B cell (primary cell): Measurements from ENCODE around the gene PAQR7. TPM values are rescaled to one million over a fixed set of nuclear protein-coding genes. Genes with fewer than 3 reads are reported as not detected.

Experiments used
- ATAC-seq: fragments of 200-7000 bp; cut with Tn5 transposase; one replicate; pipeline ENCODE4 v1.10.0; 2021; ENCODE audit warnings: low read depth, mild to moderate bottlenecking, moderate number of reproducible peaks, moderate library complexity
- CTCF ChIA-PET: fragments of 350-600 bp; sonication (Branson Sonifier 250); formaldehyde crosslinking; loops from one replicate; lab custom pipeline; 2021; ENCODE audit warnings: antibody characterized with exemption, inconsistent platforms; lab: Charles Lee
- POLR2A ChIA-PET: fragments of 350-600 bp; sonication (Branson Sonifier 250); formaldehyde crosslinking; loops from one replicate; lab custom pipeline; 2021; ENCODE audit warnings: antibody characterized with exemption; lab: Charles Lee
- DNase-seq: peaks from one replicate; pipeline ENCODE4 v3.0.0; 2013
- H2AFZ ChIP-seq: 2 replicates; pipeline ENCODE4 v1.6.1; 2012; ENCODE audit warnings: mild to moderate bottlenecking, low read depth, low read length; ENCODE audit not compliant: insufficient read depth, poor library complexity, severe bottlenecking
- H3K27ac ChIP-seq, 2 donors: 1 replicate in 1 of 2; 2 replicates in 1 of 2; pipeline ENCODE4 v1.5.1; 2012 to 2013; ENCODE audit warnings: low read length in 2 of 2, mild to moderate bottlenecking in 2 of 2, moderate library complexity in 1 of 2
- H3K27me3 ChIP-seq, 4 experiments: fragments of 200-600 bp in 1 of 4; sonication (generic) in 1 of 4; replicated peaks in 1 of 4; 1 replicate in 2 of 4; 2 replicates in 2 of 4; pipeline versions ENCODE4 v1.6.1 to v1.7.0; 2013 to 2016; ENCODE audit warnings: low read length in 3 of 4, mild to moderate bottlenecking in 2 of 4, mixed read lengths in 1 of 4, moderate library complexity in 1 of 4; ENCODE audit not compliant: insufficient read depth in 4 of 4, control insufficient read depth in 3 of 4; ENCODE audit errors: control extremely low read depth in 1 of 4
- H3K36me3 ChIP-seq, 2 experiments: replicated peaks in 1 of 2; 1 replicate in 1 of 2; 2 replicates in 1 of 2; pipeline versions ENCODE4 v1.6.1 to v1.7.1; 2013; ENCODE audit warnings: low read length in 1 of 2; ENCODE audit not compliant: insufficient read depth in 2 of 2, control insufficient read depth in 1 of 2; ENCODE audit errors: control extremely low read depth in 1 of 2, extremely low read depth in 1 of 2
- H3K4me1 ChIP-seq, 2 donors: fragments of 200-600 bp in 1 of 2; sonication (generic) in 1 of 2; 1 replicate in 1 of 2; 2 replicates in 1 of 2; pipeline versions ENCODE4 v1.5.1 to v1.6.1; 2013 to 2017; ENCODE audit warnings: low read length in 2 of 2; ENCODE audit not compliant: control insufficient read depth in 2 of 2, insufficient read depth in 2 of 2
- H3K4me2 ChIP-seq: replicated peaks from 2 replicates; pipeline ENCODE3; 2012; ENCODE audit warnings: mild to moderate bottlenecking, low read depth, low read length; ENCODE audit not compliant: poor library complexity, severe bottlenecking
- H3K4me3 ChIP-seq, 5 experiments: fragments of 200-600 bp in 1 of 5; sonication (generic) in 1 of 5; 1 replicate in 3 of 5; 2 replicates in 2 of 5; pipeline versions ENCODE4 v1.5.1 to v1.7.0; 2011 to 2016; ENCODE audit warnings: low read length in 4 of 5, mild to moderate bottlenecking in 4 of 5, low read depth in 2 of 5, control low read depth in 1 of 5, moderate library complexity in 1 of 5; ENCODE audit not compliant: insufficient read depth in 1 of 5; ENCODE audit errors: control extremely low read depth in 1 of 5, extremely low read depth in 1 of 5
- H3K79me2 ChIP-seq: fragments of 200-600 bp; sonication (generic); one replicate; pipeline ENCODE4 v1.6.0; 2016; ENCODE audit warnings: low read length; ENCODE audit not compliant: control insufficient read depth, insufficient read depth
- H3K9ac ChIP-seq: fragments of 200-600 bp; sonication (generic); 2 replicates; pipeline ENCODE4 v1.6.1; 2017; ENCODE audit warnings: mild to moderate bottlenecking, low read length, moderate library complexity
- H3K9me3 ChIP-seq, 3 donors: one replicate each; pipeline versions ENCODE4 v1.6.1 to v1.7.1; 2013; ENCODE audit warnings: low read length in 2 of 3; ENCODE audit not compliant: control insufficient read depth in 2 of 3, insufficient read depth in 1 of 3; ENCODE audit errors: control extremely low read depth in 1 of 3
- H4K20me1 ChIP-seq: 2 replicates; pipeline ENCODE4 v1.6.0; 2012; ENCODE audit warnings: mild to moderate bottlenecking, low read length; ENCODE audit not compliant: insufficient read depth, control insufficient read depth, poor library complexity, severe bottlenecking
- H3K27ac Mint-ChIP-seq: one replicate; pipeline ENCODE4 v1.8.0; 2021; ENCODE audit warnings: mixed read lengths
- H3K27me3 Mint-ChIP-seq: one replicate; pipeline ENCODE4 v1.8.0; 2021; ENCODE audit warnings: mixed read lengths
- H3K4me1 Mint-ChIP-seq: one replicate; pipeline ENCODE4 v1.8.0; 2021; ENCODE audit warnings: mixed read lengths
- H3K4me3 Mint-ChIP-seq: one replicate; pipeline ENCODE4 v1.8.0; 2021; ENCODE audit warnings: mixed read lengths
- H3K9me3 Mint-ChIP-seq: one replicate; pipeline ENCODE4 v1.8.0; 2022; ENCODE audit warnings: mixed read lengths; ENCODE audit not compliant: insufficient read depth
- EZH2 ChIP-seq: IDR thresholded peaks from 2 replicates; pipeline ENCODE4 v1.6.1; 2012; ENCODE audit warnings: borderline replicate concordance, low read depth, mild to moderate bottlenecking, moderate library complexity, low read length; ENCODE audit not compliant: insufficient read depth, poor library complexity, severe bottlenecking
- WGBS: methylation state at CpG from one replicate; pipeline ENCODE4 v1.1.5; 2013; ENCODE audit warnings: missing lambda C conversion rate; ENCODE audit not compliant: insufficient coverage; 5-methylcytosine and 5-hydroxymethylcytosine counted together
- intact Hi-C: fragments of 100-400 bp; cut with micrococcal nuclease; formaldehyde crosslinking; loops from one replicate; pipeline ENCODE4 v1.10.0; 2022
- polyA plus RNA-seq: library from polyadenylated mRNA; depleted of rRNA; stranded (reverse); fragments of >200 nt; gene quantifications from 2 replicates; pipeline ENCODE4 v1.2.3, GENCODE V29; 2012
- total RNA-seq, 2 donors: library from RNA; stranded (reverse); fragments of 120-200 nt in 1 of 2; gene quantifications; 1 replicate in 1 of 2; 2 replicates in 1 of 2; pipeline versions ENCODE4 v1.2.3 to v1.2.4, GENCODE V29; 2013 to 2022
- TF ChIP-seq, protein P1 (sequence below): fragments of 200-600 bp; IDR thresholded peaks from one replicate; pipeline ENCODE4 v1.8.0; 2022; ENCODE audit warnings: antibody characterized with exemption, mild to moderate bottlenecking

Gene PAQR7
- total and polyA plus RNA-seq, 2 donors (not counting 1 experiment from before 2014, with no cell fraction given): 4.2 to 5.5 TPM

DNA sequence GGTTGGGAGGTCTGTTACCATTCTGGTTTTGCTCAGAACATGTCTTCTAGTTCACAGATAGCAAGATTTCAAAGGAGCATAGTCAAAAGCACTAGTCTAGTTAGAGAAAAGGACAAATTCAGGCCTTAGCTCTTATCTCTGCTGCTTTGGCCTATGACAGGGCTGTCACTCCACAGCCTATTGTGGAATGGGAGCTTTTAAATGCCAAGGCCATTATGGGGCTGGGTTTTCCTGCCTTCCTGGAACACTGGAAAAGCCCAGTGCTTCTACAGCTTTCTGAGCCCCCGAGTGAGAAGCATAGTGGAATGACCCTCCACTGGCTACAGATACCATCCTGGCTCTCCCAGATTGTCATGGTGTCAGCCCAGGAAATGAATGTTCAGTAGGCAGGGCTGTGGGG lies 46.5 kb downstream of the PAQR7 start:
- no peak overlapping the region for H3K27ac ChIP-seq
- no peaks in the 10 kb centered on the region for H4K20me1 ChIP-seq
- no peak overlapping the region for H3K4me2 ChIP-seq
- WGBS: 80% methylated on average over 1 of the region's 1 CpG
- DNase-seq (no peak), ATAC-seq (no peak)
- Mint-ChIP-seq H3K4me3 (no peak overlapping the region), H3K27me3 (no peaks in the 10 kb centered on the region), H3K27ac (no peak overlapping the region), H3K4me1 (no peaks in the 10 kb centered on the region), H3K9me3 (no peaks in the 10 kb centered on the region)
- no peak overlapping the region for H3K9ac ChIP-seq
- H3K4me3 ChIP-seq: no peak overlapping the region
- TF ChIP-seq EZH2: no peak
- TF ChIP-seq, protein P1, sequence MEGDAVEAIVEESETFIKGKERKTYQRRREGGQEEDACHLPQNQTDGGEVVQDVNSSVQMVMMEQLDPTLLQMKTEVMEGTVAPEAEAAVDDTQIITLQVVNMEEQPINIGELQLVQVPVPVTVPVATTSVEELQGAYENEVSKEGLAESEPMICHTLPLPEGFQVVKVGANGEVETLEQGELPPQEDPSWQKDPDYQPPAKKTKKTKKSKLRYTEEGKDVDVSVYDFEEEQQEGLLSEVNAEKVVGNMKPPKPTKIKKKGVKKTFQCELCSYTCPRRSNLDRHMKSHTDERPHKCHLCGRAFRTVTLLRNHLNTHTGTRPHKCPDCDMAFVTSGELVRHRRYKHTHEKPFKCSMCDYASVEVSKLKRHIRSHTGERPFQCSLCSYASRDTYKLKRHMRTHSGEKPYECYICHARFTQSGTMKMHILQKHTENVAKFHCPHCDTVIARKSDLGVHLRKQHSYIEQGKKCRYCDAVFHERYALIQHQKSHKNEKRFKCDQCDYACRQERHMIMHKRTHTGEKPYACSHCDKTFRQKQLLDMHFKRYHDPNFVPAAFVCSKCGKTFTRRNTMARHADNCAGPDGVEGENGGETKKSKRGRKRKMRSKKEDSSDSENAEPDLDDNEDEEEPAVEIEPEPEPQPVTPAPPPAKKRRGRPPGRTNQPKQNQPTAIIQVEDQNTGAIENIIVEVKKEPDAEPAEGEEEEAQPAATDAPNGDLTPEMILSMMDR: no peak
- H3K79me2 ChIP-seq: peaks cover 6% of the 10 kb centered on the region
- ChIA-PET POLR2A (no interaction called here), CTCF (no interaction called here)
- no peaks in the 10 kb centered on the region for H3K4me1 ChIP-seq
- peaks cover 13 to 71% of the 10 kb centered on the region in 2 experiments for H3K36me3 ChIP-seq
- no peaks in the 10 kb centered on the region for H3K27me3 ChIP-seq
- H3K9me3 ChIP-seq: no peaks in the 10 kb centered on the region
- H2AFZ ChIP-seq: no peak overlapping the region
- intact Hi-C loops: no loop called here

DNA sequence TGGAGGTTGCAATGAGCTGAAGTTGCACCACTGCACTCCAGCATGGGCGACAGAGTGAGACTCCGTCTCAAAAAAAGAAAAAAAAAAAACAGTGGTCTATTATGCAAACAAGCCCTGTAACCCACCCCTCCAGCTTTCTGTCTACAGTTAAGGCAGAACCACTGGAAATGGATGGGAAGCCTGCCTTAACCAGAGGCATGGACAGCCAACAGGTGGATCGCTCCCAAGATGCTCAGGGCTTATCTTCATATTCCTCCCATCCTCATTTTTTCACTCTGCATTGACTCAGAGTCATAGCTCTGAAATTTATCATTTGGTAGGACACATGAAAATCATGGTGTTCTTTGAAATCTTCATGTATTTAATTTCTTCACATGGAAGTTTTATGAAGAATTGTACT lies 47.0 kb downstream of the PAQR7 start:
- Histone ChIP-seq H2AFZ (no peak overlapping the region), H3K36me3 (peaks cover 13 to 70% of the 10 kb centered on the region in 2 experiments), H3K4me3 (no peak overlapping the region), H4K20me1 (peaks cover 2% of the 10 kb centered on the region), H3K4me1 (no peaks in the 10 kb centered on the region), H3K4me2 (no peak overlapping the region), H3K27ac (no peak overlapping the region), H3K27me3 (no peaks in the 10 kb centered on the region), H3K79me2 (peaks cover 12% of the 10 kb centered on the region), H3K9ac (no peak overlapping the region), H3K9me3 (no peaks in the 10 kb centered on the region)
- TF ChIP-seq, protein P1: no peak
- TF ChIP-seq EZH2: no peak
- DNase-seq (no peak), ATAC-seq (no peak)
- H3K4me3 Mint-ChIP-seq: no peak overlapping the region
- intact Hi-C loops: no loop called here
- ChIA-PET CTCF (no interaction called here), POLR2A (no interaction called here)
- H3K4me1 Mint-ChIP-seq: no peaks in the 10 kb centered on the region
- no peak overlapping the region for H3K27ac Mint-ChIP-seq
- H3K9me3 Mint-ChIP-seq: no peaks in the 10 kb centered on the region
- no CpG with 5 or more reads among the region's 3 CpGs for WGBS
- no peaks in the 10 kb centered on the region for H3K27me3 Mint-ChIP-seq
